Mononuclear cell (primary cell): ENCODE results near the gene CAPN14. TPM values are rescaled to one million over a fixed set of nuclear protein-coding genes. Genes with fewer than 3 reads are reported as not detected.

ENCODE experiments used
- H3K27me3 ChIP-seq: 2 replicates; pipeline ENCODE4 v1.6.0; 2011; ENCODE audit warnings: low read length, control low read depth; ENCODE audit not compliant: insufficient read depth
- H3K4me1 ChIP-seq: 2 replicates; pipeline ENCODE4 v1.5.1; 2011; ENCODE audit warnings: mild to moderate bottlenecking, low read length, control low read depth; ENCODE audit not compliant: insufficient read depth
- H3K4me3 ChIP-seq: 2 replicates; pipeline ENCODE4 v1.5.1; 2011; ENCODE audit warnings: mild to moderate bottlenecking, low read length, moderate library complexity
- H3K9me3 ChIP-seq: 2 replicates; pipeline ENCODE4 v1.5.1; 2011; ENCODE audit warnings: low read depth, mild to moderate bottlenecking, control low read depth, low read length
- total RNA-seq: library from RNA; depleted of rRNA; stranded (reverse); fragments of >200 nt; gene quantifications from one replicate; pipeline ENCODE4 v1.2.3, GENCODE V29; 2012

Gene CAPN14
- total RNA-seq, 1 donor, result 0.21 TPM

DNA sequence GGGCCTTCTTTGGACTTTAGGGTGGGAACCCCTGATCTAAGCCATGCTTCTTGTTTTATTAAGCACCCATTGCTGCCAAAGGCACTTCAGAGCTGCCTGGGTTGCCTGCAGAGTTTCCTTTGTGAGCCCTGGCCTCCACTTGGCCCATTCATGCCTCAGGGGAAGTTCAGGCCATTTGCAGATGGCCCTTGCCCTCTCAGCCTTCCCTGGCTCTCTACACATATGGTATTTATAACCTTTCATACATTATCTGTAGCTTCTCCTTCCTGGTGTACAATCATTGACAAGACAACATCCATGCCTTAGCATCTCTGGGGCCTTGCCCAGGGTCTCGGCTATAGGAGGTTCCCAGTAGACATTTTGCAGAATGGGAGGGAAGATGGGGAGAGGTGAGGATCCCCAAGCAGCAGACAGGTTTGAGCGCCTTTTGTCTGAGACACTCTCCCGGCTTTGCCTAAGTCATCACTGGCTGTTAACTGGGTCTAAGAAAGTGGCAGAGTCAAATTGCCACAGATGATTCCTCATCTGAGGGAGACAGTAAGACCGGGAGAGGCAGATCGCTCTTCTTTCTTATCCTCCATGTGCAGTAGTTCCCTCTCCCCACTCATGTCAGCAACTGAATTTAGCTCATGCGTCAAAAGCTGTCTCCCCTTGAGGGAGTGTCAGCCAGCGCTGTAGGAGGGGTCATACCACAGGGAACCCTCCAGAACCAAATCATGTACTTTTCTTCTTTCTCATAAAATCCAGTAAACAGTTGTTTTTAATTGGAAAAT lies 19.3 kb upstream of the CAPN14 start:
- Histone ChIP-seq H3K9me3 (no peaks in the 10 kb centered on the region), H3K27me3 (no peaks in the 10 kb centered on the region), H3K4me3 (no peak overlapping the region), H3K4me1 (peaks cover 22% of the 10 kb centered on the region)

DNA sequence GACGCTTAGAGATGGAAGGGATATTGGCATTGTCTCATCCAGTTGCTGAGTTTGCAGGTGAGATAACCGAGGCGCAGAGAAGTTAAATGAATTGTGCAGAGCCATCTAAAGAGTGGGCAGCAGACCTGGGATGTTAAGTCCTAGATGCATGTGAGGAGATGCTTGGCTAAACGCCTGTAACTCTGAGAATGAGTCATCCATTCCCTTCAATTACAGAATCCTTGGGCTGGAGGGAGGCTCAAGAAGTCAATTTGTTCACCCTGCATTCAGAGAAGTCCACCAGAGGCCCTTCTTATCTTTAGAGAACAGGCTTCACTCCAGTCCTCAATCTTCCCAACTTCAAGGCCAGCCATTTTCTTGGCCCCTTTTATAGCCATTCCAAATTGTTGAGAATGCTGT lies 18.2 kb upstream of the CAPN14 start:
- peaks cover 22% of the 10 kb centered on the region for H3K4me1 ChIP-seq
- no peaks in the 10 kb centered on the region for H3K27me3 ChIP-seq
- H3K4me3 ChIP-seq, result no peak overlapping the region
- H3K9me3 ChIP-seq, result no peaks in the 10 kb centered on the region

DNA sequence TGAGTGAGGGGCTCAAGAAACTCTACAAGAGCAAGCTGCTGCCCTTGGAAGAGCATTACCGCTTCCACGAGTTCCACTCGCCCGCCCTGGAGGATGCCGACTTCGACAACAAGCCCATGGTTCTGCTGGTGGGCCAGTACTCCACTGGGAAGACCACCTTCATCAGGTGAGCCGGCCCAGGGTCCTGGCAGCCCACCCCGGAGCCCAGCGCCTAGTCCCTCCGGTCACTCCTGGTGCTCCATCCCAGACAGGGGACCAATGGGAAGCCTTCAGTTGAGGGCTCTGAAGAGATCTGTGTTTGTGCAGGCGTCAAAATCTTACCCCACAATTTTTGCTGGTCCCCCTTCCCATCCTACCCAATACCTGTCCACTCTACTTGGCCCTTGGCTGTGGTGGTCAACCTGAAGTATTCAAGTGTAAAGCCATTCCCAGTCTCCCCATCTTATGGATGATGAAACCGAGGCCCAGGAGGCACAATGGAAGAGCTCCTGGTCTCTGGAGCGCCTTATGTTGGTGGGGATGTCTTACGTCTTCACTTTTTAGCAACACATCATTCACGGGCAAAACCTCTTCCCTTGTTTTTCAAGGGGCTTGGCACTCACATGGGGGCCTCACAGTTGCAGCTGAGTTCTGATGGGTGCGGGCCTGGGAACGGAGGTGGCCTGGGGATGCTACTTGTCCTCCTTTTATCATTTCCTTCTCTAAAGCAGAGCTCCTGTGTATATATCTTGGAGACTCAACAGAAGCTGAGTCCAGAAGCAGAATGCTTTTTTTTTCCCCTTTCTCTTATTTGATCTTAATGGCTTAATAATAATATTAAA lies 17.6 kb upstream of the CAPN14 start:
- H3K4me3 ChIP-seq, result peak overlapping the region; percentile 61
- H3K4me1 ChIP-seq, result peaks cover 22% of the 10 kb centered on the region
- no peaks in the 10 kb centered on the region for H3K9me3 ChIP-seq
- no peaks in the 10 kb centered on the region for H3K27me3 ChIP-seq

DNA sequence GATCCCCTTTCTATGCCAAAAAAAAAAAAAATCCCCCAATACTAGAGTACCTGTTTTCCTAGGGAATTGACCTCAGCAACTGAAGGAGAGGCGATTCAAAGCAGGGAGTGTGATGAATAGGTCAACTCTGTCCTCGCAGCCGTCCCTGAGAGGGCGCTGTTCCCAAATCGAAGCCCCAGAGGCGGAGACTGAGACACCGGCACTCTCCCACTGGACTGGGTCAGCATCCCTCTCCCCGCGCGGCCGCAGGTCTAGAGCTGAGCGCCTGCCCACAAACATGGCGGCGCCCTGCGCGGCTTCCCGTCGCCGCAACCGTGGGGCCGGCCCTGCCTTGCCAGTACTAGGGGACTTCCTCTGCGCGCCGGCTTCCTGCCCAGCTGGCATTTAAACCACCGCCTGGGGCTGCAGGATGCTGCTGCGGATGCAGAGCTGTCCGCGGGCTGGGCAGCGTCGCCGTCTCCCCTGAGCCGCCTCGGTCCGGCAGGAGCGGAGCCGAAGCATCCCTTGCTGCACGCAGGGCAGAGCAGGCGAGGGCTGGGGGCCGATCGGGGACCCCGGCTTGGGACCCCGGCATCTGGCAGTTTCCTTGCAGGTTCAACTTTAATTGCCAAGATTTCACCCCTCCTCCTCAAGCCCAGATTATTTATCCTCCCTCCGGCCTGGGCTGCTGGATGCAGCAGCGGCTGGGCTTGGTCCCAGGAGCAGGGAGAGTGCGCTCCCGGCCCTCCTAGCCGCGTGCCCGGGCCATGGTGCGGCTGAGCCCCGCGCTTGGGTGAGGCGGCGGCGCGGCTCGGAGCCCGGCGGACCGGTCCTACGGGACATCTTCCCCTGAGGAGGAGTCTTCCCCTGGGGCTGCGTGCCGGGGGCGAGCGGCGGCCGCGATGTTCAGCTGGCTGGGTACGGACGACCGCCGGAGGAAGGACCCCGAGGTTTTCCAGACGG lies 16.7 kb upstream of the CAPN14 start, which contains the start of gene EHD3:
TSS of gene EHD3 (plus strand) at position 412 of the 942 bp plus-strand sequence. CDS start at position 882, 470 bp downstream.
- Histone ChIP-seq H3K4me1 (peaks cover 22% of the 10 kb centered on the region), H3K27me3 (no peaks in the 10 kb centered on the region), H3K9me3 (no peaks in the 10 kb centered on the region), H3K4me3 (peak within 1 kb of the TSS; percentile 61)

DNA sequence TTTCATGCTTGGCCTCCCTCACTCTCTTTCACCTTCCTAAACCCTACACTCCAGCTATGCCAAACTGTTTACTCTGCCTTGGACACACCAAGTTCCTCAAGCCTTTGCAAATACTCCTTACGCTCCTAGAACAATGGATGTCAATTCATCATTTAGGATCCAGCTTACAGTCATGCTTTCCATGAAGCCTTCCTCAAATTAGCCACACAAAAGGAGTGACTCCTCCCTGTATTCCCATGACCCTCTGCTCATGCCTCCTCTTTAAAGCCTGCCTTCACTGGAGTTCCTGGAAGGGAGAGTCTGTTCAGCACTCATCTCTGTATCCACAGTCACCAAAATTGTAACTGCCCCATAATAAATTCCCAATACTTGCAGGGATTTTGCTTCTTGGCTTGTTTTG lies 15.9 kb upstream of the CAPN14 start:
- Histone ChIP-seq H3K4me3 (no peak overlapping the region), H3K4me1 (peaks cover 22% of the 10 kb centered on the region), H3K27me3 (no peaks in the 10 kb centered on the region), H3K9me3 (no peaks in the 10 kb centered on the region)

DNA sequence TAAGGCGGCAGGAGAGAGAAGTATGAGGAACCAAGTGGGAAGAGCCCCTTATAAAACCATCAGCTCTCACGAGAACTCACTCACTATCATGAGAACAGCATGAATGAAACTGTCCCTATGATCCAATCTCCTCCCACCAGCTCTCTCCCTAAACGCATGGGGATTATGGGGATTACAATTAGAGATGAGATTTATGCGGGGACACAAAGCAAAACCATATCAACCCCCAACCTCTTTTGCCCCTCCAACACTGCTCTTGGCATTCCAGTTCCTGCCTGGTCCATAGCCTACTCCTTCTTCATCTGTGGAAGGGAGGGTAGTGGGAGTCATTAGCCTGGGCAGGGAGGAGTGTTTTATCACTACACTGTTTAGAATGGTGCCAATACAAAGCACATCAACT lies 15.3 kb upstream of the CAPN14 start:
- no peak overlapping the region for H3K4me3 ChIP-seq
- H3K9me3 ChIP-seq, result no peaks in the 10 kb centered on the region
- H3K4me1 ChIP-seq, result peaks cover 22% of the 10 kb centered on the region
- no peaks in the 10 kb centered on the region for H3K27me3 ChIP-seq

DNA sequence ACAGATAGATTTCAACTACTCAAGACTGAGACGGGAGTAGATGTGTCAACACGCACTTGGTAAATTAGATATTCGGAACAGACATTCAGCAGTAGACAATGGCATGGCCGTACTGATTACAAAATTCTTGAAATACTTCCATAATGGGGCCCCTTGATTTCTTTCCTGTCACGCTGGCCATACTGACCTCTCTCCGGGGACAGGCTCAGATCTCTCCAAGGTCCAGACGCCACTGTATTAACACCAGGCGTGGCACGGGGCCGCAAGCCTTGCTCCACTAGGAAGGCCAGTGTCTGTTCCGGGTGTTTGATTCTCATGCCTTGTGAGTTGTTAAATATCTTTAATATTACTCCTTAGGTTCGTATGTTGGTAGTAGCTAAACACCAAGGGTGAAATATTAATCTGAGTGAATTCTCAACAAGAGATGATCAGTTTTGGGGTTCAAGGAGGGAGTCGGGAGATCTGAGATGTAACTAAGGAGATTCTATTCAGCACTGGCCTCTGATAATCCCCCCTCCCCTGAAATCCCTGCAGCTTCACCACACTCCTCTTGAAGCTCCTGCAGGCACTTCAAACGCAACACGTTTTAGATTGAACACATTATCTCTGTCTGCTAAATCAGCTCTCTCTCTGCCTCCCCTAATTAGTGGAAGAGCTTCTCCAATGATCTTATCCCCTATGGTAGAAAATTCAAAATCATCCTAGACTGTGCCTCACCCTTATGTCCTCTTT lies 14.4 kb upstream of the CAPN14 start:
- Histone ChIP-seq H3K4me3 (no peak overlapping the region), H3K4me1 (peaks cover 22% of the 10 kb centered on the region), H3K9me3 (no peaks in the 10 kb centered on the region), H3K27me3 (no peaks in the 10 kb centered on the region)

DNA sequence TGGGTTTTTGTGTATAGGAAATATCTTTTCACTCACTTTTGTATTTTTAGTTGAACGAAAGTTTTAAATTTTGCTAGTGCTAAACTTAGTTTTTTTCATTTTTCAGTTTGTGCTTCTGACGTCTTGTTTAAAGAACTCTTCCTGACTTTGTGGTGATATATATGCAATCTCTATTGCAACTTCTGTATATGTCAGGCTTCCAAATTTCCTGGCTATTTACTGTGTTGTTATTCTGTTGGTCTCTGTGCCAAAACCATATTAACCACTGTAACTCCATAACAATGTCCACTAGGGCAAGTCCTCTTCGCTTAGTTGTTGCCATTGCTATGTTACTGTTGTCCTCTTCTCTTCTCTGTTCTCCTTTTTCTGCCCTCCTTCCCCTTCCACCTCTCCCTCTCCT lies 13.4 kb upstream of the CAPN14 start:
- Histone ChIP-seq H3K27me3 (no peaks in the 10 kb centered on the region), H3K9me3 (no peaks in the 10 kb centered on the region), H3K4me3 (no peak overlapping the region), H3K4me1 (peaks cover 22% of the 10 kb centered on the region)

DNA sequence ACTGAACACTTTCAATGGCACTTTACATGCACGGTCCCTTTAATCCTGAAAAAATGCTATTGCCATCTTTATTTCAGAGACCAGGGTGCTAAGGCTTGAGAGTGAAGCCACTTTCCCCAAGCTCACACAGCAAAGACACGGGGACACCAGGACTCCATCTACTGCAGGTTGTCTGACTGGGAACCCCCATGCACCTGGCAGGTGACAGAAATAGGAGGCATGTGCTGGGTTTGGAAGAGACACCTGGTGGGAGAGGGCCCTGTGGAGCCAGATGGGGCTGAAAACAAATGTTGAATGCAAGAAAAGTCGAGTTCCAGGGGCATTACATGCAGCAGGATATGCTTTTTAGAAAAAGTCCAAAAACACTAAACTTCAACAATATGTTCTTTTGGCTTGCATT lies 11.4 kb upstream of the CAPN14 start:
- H3K4me3 ChIP-seq, result no peak overlapping the region

DNA sequence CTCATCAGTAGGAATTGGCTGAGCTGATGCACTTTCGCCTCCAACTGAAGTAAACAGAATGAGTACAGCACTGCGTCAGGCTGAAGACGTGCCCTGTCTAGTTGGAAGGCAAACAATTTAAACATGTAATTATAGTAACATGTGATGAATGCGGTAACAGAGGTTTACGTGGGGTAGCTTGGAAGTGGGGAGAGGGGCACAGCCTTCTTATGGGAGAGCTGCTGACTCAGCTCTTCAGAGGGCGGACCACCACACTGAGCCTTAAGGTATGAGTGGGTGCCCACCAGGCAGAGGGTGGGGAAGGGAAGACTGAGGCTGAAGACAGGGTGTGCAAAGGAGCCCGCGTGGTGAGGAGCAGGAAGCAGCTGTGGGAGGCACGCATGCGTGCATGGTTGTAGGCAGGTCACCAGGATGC lies 10.4 kb upstream of the CAPN14 start:
- Histone ChIP-seq H3K4me3 (no peak overlapping the region), H3K4me1 (peaks cover 5% of the 10 kb centered on the region), H3K27me3 (no peaks in the 10 kb centered on the region), H3K9me3 (no peaks in the 10 kb centered on the region)

More for the DNA sequence above, 11.4 kb upstream of the CAPN14 start:
- no peaks in the 10 kb centered on the region for H3K9me3 ChIP-seq
- no peaks in the 10 kb centered on the region for H3K27me3 ChIP-seq
- peaks cover 8% of the 10 kb centered on the region for H3K4me1 ChIP-seq

DNA sequence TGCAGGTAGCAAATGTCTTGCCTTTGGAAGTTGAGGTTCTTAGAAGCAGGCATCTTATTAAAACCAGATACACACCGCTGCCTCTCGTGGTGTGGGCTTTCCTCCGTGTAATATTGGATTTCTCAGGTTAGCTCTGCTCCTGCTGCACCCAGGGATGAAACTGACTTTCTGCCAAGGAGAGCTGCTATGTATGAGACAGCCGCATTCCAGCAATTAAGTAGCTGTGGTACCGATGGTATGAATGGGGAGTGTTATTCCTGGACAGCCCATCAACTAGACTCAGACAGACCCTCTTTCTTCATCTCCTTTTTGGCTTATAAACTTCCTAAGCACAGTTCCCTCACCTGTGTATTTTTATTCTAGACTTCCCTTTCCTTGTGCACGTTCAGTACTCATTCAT lies 9.8 kb upstream of the CAPN14 start:
- no peaks in the 10 kb centered on the region for H3K27me3 ChIP-seq
- peaks cover 8% of the 10 kb centered on the region for H3K4me1 ChIP-seq
- H3K4me3 ChIP-seq, result no peak overlapping the region
- no peaks in the 10 kb centered on the region for H3K9me3 ChIP-seq

DNA sequence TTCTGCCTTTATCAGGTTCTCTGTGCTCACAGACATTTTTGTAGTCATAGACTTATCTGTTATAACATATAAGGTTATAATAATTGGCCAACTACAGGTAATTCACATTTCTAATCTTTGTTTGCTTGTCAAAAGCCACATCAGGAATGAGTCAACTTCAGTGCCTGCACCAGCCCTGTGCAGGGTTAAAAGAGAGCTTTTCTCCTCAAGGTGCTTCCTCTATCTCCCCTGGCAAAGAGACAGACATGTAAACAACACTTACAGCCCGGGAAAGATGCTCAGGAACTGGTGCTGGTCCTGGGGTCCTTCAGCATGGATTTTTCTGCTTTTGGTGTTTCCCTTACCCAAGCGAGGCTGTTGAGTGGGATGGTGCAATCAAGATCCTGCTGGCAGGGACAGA lies 9.0 kb upstream of the CAPN14 start:
- no peak overlapping the region for H3K4me3 ChIP-seq
- no peaks in the 10 kb centered on the region for H3K9me3 ChIP-seq
- H3K27me3 ChIP-seq, result no peaks in the 10 kb centered on the region
- H3K4me1 ChIP-seq, result peaks cover 16% of the 10 kb centered on the region

DNA sequence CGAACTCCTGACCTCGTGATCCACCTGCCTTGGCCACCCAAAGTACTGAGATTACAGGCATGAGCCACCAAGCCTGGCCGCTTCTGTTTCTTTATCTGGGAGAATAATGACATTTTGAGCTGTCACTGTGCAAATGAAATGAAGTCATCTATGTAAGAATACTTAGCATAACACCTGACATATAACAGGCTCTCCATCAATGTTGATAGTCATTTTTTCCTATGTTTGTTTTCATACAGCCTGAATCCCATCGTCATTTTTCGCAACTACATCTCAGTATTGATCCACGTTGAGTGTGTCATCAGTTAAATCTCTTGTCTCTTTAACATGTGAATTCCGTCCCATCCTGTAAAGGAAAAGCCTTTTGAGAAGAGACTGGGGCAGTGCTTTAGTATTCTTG lies 6.4 kb upstream of the CAPN14 start:
- Histone ChIP-seq H3K27me3 (no peaks in the 10 kb centered on the region), H3K4me1 (peaks cover 38% of the 10 kb centered on the region)

DNA sequence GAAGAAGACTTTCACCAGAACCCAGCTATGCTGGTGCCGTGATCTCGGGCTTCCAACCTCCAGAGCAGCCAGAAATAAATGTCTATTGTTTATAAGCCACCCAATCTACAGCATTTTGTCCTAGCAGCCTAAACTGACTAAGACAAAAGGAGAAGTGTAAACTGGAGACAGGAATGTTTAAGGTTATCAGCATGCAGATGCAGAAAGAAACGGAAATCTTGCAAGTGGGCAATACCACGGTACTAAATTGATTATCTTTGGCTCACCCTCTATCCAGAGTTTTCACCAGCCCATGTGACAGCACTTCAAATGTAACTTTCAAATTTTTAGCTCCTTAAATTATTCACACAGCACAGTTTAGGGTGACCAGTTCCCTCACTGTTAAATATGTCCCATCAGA lies 5.7 kb upstream of the CAPN14 start:
- Histone ChIP-seq H3K27me3 (no peaks in the 10 kb centered on the region), H3K4me3 (no peak overlapping the region)

More for the DNA sequence above, 6.4 kb upstream of the CAPN14 start:
- Histone ChIP-seq H3K4me3 (no peak overlapping the region), H3K9me3 (no peaks in the 10 kb centered on the region)

More for the DNA sequence above, 5.7 kb upstream of the CAPN14 start:
- Histone ChIP-seq H3K4me1 (peaks cover 46% of the 10 kb centered on the region), H3K9me3 (no peaks in the 10 kb centered on the region)
